SK-N-MC (cell line): ENCODE measurements around the gene P2RX3.
A peak's percentile ranks its signal among the peaks of the same experiment; 100 is the strongest.
"Not testable (repeated sequence)": the region's sequence is repeated elsewhere in the genome, so short reads cannot be mapped to it uniquely, and the experiment has no call there.

Experiments
- DNase-seq: peaks from one replicate; pipeline ENCODE4 v3.0.0-alpha.2; 2011; ENCODE audit warnings: low read depth, low spot score
- H3K27ac ChIP-seq: fragments of 200-600 bp; sonication (generic); 2 replicates; pipeline ENCODE4 v1.5.1; 2016; ENCODE audit warnings: mixed run types
- H3K36me3 ChIP-seq: fragments of 200-600 bp; sonication (generic); 2 replicates; pipeline ENCODE4 v1.6.1; 2017; ENCODE audit warnings: antibody characterized with exemption, low read length, mixed read lengths; ENCODE audit not compliant: insufficient read depth
- H3K4me3 ChIP-seq: fragments of 200-600 bp; sonication (generic); 2 replicates; pipeline ENCODE4 v1.5.1; 2016
- H3K9ac ChIP-seq: fragments of 200-600 bp; sonication (generic); 2 replicates; pipeline ENCODE4 v1.8.0; 2017; ENCODE audit warnings: mixed run types, mixed read lengths; ENCODE audit not compliant: insufficient read length
- H3K9me3 ChIP-seq: fragments of 200-600 bp; sonication (generic); 2 replicates; pipeline ENCODE4 v1.6.1; 2017; ENCODE audit warnings: low read depth, mild to moderate bottlenecking, antibody characterized with exemption, low read length, moderate library complexity, mixed read lengths
- EZH2 ChIP-seq: fragments of 200-600 bp; sonication (generic); IDR thresholded peaks from one replicate; pipeline ENCODE4 v1.6.1; 2017; ENCODE audit warnings: antibody characterized with exemption
- FOXP2 ChIP-seq: optimal IDR thresholded peaks from 2 replicates; pipeline ENCODE3; 2011; ENCODE audit warnings: mild to moderate bottlenecking, moderate library complexity; ENCODE audit not compliant: insufficient read depth; ENCODE audit errors: extremely low read length, control extremely low read depth
- POLR2AphosphoS5 ChIP-seq: IDR thresholded peaks from 2 replicates; pipeline ENCODE4 v1.6.1; 2012; ENCODE audit warnings: mild to moderate bottlenecking, low read depth, low read length, borderline replicate concordance

Gene P2RX3

DNA sequence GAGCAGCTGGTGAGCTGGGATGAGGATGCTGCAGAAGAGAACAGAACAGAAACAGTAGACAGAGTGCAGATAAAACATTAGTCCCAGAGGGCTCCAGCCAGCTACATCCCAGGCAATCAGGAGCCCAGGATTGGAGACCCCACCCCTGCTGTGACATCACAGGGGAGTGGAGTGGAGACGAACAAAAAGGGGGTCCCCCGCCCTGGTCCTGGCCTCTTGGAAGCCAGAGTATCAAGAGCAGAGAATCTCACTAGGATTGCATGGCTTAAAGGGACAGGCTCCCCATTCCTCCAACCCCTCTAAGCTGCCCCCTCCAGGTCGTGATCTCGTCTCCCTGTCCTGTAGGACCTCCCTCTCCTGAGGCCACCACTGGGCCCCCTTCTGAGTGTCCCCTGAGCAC, at the start of gene P2RX3:
TSS of gene P2RX3 (plus strand) at position 211 of the 400 bp plus-strand sequence. CDS start 199 bp downstream, outside the sequence.
- Histone ChIP-seq H3K4me3 (no peak within 1 kb of the TSS), H3K36me3 (peaks cover 16% of the 10 kb centered on the region), H3K9ac (no peak within 1 kb of the TSS), H3K9me3 (no peaks in the 10 kb centered on the region), H3K27ac (no peak within 1 kb of the TSS)
- TF ChIP-seq FOXP2 (no peak), POLR2AphosphoS5 (no peak), EZH2 (no peak)
- no peak for DNase-seq

DNA sequence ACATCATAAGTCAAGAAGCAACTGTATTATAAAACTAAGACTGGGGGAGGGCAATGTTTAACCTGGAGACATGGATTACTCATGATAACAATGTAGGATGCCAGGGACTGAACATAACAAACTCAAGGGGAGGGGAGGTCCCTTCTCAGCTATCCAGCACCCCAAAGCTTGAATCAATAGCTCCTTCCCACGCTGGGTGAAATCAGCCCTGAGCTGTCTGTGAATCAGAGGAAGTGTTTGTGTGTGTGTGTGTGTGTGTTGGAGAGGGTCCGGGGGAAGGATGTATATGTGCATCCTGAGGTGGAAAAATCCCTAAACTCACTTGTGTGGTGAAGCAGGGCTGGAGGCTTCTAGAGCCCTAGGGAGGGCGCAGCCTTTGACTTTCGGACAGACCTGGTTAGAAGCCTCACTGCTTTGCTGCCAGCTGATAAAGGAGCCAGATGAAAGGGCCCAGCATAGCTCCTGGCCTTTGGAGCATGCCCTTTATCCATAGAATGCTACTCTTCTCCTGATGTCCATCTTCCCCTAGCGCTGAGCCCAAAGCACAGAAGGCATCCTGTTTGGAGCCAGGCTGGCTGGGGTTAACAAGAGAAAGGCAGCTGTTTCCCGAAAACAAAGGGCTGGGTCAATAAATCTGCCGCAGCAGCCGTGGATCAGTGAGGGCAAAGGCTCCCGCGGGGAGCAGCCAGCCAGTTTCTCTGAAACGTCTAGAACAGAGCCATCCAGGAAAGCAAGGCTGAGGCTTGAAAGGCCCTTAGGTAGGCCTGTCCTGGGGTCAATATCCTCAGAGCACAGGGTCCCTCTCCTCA, 49.2 kb upstream of the P2RX3 start:
- Histone ChIP-seq H3K27ac (no peak overlapping the region), H3K4me3 (no peak overlapping the region), H3K9ac (no peak overlapping the region), H3K9me3 (no peaks in the 10 kb centered on the region), H3K36me3 (no peaks in the 10 kb centered on the region)
- no peak for DNase-seq
- TF ChIP-seq POLR2AphosphoS5 = no peak
- no peak for TF ChIP-seq EZH2
- TF ChIP-seq FOXP2 = no peak

DNA sequence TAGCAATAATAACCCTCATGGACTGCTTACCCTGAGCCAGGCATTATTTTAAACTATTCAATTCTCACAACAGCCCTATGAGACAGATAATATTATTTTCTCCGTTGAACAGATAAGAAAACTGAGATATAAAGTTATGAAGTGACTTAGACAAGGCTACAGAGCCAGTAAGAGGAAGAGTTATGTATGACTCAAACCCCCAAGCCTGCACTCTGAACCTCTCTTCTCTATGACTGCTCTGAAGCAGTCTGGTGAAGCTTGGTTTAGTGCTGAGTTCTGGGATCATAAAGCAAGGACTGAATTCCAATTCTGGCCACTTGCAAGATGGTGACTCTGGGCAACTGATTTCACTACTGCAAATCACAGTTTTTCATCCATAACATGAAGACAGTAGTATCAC, 47.9 kb upstream of the P2RX3 start:
- H3K27ac ChIP-seq = no peak overlapping the region
- DNase-seq = no peak

DNA sequence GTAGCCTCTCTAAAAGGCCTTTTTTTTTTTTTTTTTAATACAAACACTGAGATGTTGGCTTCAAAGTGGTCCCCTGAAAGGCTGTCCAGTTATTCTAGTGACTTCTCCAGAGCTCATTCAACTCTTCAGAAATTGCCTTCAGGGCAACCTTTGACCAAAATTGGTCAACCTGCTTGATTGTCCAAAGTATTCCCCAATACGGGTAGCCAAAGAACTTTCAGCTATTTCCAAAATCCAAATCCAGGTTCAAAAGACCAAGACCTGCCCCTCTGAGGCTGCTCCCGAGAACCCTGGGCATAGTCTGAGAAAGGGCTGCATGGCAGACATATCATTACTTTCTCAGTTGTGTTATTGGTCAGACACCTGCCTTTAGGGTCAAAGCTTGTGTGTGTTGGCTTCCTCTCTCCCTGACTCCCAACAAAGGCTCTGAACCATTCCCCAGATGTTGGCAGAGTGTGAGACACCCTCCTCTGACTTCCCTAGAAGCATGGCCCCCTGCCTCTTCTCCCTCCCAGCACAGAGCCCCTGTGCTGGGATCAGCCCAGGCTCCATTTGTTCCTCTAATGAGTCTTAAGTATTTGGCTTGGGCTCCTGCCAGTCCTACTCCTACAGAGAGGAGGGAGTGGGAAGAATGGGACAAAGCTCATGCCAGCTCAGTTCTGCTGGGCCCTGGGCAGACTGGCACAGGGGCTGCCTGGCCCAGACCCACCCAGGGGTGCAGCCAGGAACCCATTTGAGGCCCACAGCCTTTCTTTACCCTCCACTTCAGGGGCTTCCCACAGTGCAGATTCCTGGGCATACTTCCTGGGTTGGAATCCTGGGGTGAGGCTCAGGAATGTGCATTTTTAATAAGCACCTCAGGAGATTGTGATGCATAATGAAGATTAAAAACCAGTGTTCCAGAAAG, 43.7 kb upstream of the P2RX3 start:
- Histone ChIP-seq H3K9ac (no peak overlapping the region), H3K36me3 (peaks cover 30% of the 10 kb centered on the region), H3K27ac (peak overlapping the region; percentile 81), H3K4me3 (peak overlapping the region; percentile 42), H3K9me3 (0 out of 2 replicates have a peak, but pooled peaks cover 4% of the 10 kb centered on the region)
- DNase-seq = peak; percentile 42
- TF ChIP-seq POLR2AphosphoS5 (no peak), FOXP2 (peak; percentile 22), EZH2 (no peak)

More for the DNA sequence above, 47.9 kb upstream of the P2RX3 start:
- no peak overlapping the region for H3K4me3 ChIP-seq
- no peak for TF ChIP-seq EZH2
- no peak for TF ChIP-seq POLR2AphosphoS5
- TF ChIP-seq FOXP2 = no peak
- no peaks in the 10 kb centered on the region for H3K9me3 ChIP-seq
- H3K9ac ChIP-seq = no peak overlapping the region
- H3K36me3 ChIP-seq = no peaks in the 10 kb centered on the region

DNA sequence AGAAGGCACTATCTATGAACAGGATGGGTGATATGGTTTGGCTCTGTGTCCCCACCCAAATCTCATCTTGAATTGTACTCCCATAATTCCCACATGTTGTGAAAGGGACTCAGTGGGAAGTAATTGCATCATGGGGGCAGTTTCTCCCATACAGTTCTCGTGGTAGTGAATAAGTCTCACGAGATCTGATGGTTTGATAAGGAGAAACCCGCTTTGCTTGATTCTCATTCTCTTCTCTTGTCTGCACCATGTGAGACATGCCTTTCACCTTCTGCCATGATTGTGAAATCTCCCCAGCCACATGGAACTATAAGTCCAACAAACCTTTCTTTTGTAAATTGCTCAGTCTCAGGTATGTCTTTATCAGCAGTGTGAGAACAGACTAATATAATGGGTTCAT, 41.9 kb upstream of the P2RX3 start:
- not testable (repeated sequence) for H3K27ac ChIP-seq

DNA sequence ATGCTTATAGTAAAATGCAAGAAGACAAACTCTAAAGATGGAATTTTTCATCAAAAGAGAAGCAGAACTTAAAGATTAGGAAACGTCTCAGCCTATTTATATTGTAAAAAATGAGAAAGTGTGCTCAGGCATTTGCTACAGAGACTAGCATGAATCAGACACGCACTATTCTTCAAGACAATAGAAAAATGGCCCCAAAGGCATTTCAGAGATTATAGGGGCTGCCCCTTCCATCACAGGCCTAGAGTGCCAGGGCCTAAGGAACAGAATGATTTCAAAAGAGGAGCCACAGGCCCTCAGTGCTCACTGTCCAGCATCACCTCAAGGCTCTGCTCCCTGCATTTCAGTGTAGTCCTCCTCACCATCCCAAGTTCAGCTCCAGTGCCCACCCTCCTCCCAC, 40.9 kb upstream of the P2RX3 start:
- H3K9me3 ChIP-seq = 0 out of 2 replicates have a peak, but pooled peaks cover 4% of the 10 kb centered on the region
- H3K36me3 ChIP-seq = peaks cover 58% of the 10 kb centered on the region
- TF ChIP-seq FOXP2 (no peak), EZH2 (no peak), POLR2AphosphoS5 (no peak)
- no peak overlapping the region for H3K4me3 ChIP-seq
- DNase-seq = no peak
- no peak overlapping the region for H3K9ac ChIP-seq
- H3K27ac ChIP-seq = no peak overlapping the region

More for the DNA sequence above, 41.9 kb upstream of the P2RX3 start:
- H3K9me3 ChIP-seq, H3K4me3 ChIP-seq, H3K9ac ChIP-seq, DNase-seq: not testable (repeated sequence)
- H3K36me3 ChIP-seq = peaks cover 48% of the 10 kb centered on the region

DNA sequence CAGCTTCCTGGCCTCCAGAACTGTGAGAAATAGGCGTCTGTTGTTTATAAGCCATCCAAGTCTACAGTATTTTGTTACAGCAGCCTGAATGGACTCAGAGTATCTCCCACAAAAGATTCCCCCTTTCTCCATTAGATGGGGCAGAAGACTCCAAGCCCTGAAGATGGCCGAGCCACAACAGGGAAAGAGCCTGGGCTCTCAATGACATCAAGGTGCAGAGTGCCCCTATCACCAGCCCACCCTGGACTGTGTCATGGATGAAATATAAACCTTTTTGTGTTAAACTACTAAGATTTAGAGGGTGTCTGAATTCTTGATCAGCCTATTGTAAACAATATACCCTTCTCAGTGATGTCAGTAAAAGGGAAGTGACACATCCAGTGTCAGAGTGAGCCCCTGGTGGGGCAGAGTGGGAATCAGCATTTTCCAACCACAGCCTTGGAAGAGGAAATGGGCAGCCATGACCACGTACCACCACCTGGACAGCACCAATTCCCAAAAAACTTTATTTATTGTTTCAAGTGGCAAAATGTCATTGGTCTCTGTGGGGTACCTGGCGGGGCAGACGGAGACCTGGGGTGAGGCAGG, 38.9 kb upstream of the P2RX3 start:
- TF ChIP-seq FOXP2 (no peak), EZH2 (no peak), POLR2AphosphoS5 (no peak)
- no peak overlapping the region for H3K9ac ChIP-seq
- no peak overlapping the region for H3K27ac ChIP-seq
- H3K9me3 ChIP-seq = 0 out of 2 replicates have a peak, but pooled peaks cover 4% of the 10 kb centered on the region
- DNase-seq = no peak
- peaks cover 73% of the 10 kb centered on the region for H3K36me3 ChIP-seq
- no peak overlapping the region for H3K4me3 ChIP-seq

DNA sequence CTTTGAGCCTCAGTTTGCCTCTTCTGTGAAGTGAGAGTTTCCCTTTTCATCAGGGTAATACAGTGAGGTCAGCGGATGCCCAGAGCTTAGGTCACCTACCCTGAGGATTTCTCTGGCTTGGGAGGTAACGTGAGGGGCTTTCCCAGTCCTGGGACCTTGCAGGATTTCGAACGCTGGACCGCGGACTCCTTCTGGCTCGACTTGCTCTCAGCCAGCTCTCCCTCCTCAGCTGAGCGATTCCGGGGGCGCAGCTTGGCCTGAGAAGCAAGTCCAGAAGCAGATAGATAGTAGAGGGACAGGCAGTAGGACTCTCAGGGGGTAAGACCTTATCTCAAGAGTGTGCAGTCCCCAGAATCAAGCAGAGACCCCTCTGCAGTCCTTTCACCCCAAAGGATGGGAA, 37.4 kb upstream of the P2RX3 start:
- Histone ChIP-seq H3K4me3 (no peak overlapping the region), H3K9ac (no peak overlapping the region), H3K27ac (no peak overlapping the region), H3K36me3 (peaks cover 79% of the 10 kb centered on the region), H3K9me3 (0 out of 2 replicates have a peak, but pooled peaks cover 4% of the 10 kb centered on the region)
- TF ChIP-seq EZH2 = no peak
- no peak for TF ChIP-seq POLR2AphosphoS5
- no peak for TF ChIP-seq FOXP2
- DNase-seq = no peak
